Prostate gland (tissue), 2 donors: Measurements from ENCODE around the gene PRDM16.

Experiments used
- CTCF ChIP-seq, 4 experiments: fragments of 200-600 bp in 2 of 4; fragments of 450-650 bp in 2 of 4; sonication (generic) in 2 of 4; IDR thresholded peaks; 1 replicate in 3 of 4; 2 replicates in 1 of 4; pipeline ENCODE4 v1.5.1; 2016 to 2019; ENCODE audit warnings: antibody characterized with exemption in 4 of 4, mild to moderate bottlenecking in 2 of 4, moderate library complexity in 2 of 4
- POLR2A ChIP-seq: fragments of 450-650 bp; IDR thresholded peaks from one replicate; pipeline ENCODE4 v1.6.1; 2016; ENCODE audit warnings: antibody characterized with exemption, mild to moderate bottlenecking

GRCh38 chr1:3075666-3076362 lies 6.8 kb downstream of the PRDM16 start:
- no peak for TF ChIP-seq CTCF (IDR thresholded peaks at IDR 0.05)
- TF ChIP-seq POLR2A: no peak
